Sigmoid colon (tissue), 7 donors: ENCODE data around the gene KCND3. TPM values are rescaled to one million over a fixed set of nuclear protein-coding genes. Genes with fewer than 3 reads are reported as not detected.

ENCODE experiments used
- DNase-seq: peaks from one replicate; pipeline ENCODE4 v3.0.0-alpha.2; 2019
- H3K27ac ChIP-seq, 4 donors: fragments of 200-600 bp; sonication (generic); one replicate each; pipeline ENCODE4 v1.5.1; 2016 to 2019; ENCODE audit warnings: mild to moderate bottlenecking in 1 of 4
- H3K27me3 ChIP-seq, 3 donors: fragments of 200-600 bp; sonication (generic); one replicate each; pipeline ENCODE4 v1.5.1; 2019; ENCODE audit warnings: mild to moderate bottlenecking in 1 of 3
- H3K36me3 ChIP-seq, 4 donors: fragments of 200-600 bp; sonication (generic); one replicate each; pipeline ENCODE4 v1.5.1; 2016 to 2019
- H3K4me1 ChIP-seq, 4 donors: fragments of 200-600 bp; sonication (generic); one replicate each; pipeline ENCODE4 v1.5.1; 2017 to 2019
- H3K4me3 ChIP-seq, 4 donors: fragments of 200-600 bp; sonication (generic); one replicate each; pipeline ENCODE4 v1.5.1; 2017 to 2019; ENCODE audit warnings: mild to moderate bottlenecking in 2 of 4, moderate library complexity in 1 of 4
- H3K9me3 ChIP-seq, 4 donors: fragments of 200-600 bp in 3 of 4; sonication (generic) in 3 of 4; one replicate each; pipeline versions ENCODE4 v1.5.1 to v1.6.1; 2013 to 2019
- CTCF ChIP-seq, 4 experiments: fragments of 450-650 bp in 3 of 4; fragments of 200-600 bp in 1 of 4; IDR thresholded peaks; one replicate each; pipeline ENCODE4 v1.5.1; 2016 to 2019; ENCODE audit warnings: antibody characterized with exemption in 4 of 4, mild to moderate bottlenecking in 3 of 4, moderate library complexity in 2 of 4
- EP300 ChIP-seq, 4 donors: sonication (generic); formaldehyde crosslinking; IDR thresholded peaks; one replicate each; pipeline ENCODE4 v1.6.1; 2017; ENCODE audit warnings: antibody characterized with exemption in 4 of 4
- POLR2A ChIP-seq, 2 donors: fragments of 450-650 bp; IDR thresholded peaks; one replicate each; pipeline ENCODE4 v1.6.1; 2016; ENCODE audit warnings: antibody characterized with exemption in 2 of 2, mild to moderate bottlenecking in 2 of 2, moderate library complexity in 2 of 2
- POLR2AphosphoS5 ChIP-seq, 4 donors: sonication (generic); formaldehyde crosslinking; IDR thresholded peaks; one replicate each; pipeline ENCODE4 v1.6.1; 2017; ENCODE audit warnings: antibody characterized with exemption in 4 of 4
- WGBS, 2 donors: extraction: QIAGEN DNeasy Blood & Tissue Kit; methylation state at CpG; one replicate each; pipeline ENCODE4 v1.1.7; 2013; 5-methylcytosine and 5-hydroxymethylcytosine counted together
- intact Hi-C: fragments of 100-400 bp; cut with DNase I; formaldehyde crosslinking; loops from one replicate; pipeline ENCODE4 v1.15.1; 2023
- polyA plus RNA-seq, 3 donors: library from polyadenylated mRNA; stranded (reverse); fragments of 200-250 nt; gene quantifications; one replicate each; pipeline ENCODE4 v1.2.3, GENCODE V29; 2013
- total RNA-seq, 4 donors: library from RNA; depleted of rRNA; stranded (reverse); fragments of >200 nt; gene quantifications; one replicate each; pipeline ENCODE4 v1.1.0, GENCODE V29; 2016
- donor health status: healthy with polysubstance abuse.
- donor health status: Bipolar disorder and iron deficiency.
- donor health status: healthy.

KCND3 gene
- total and polyA plus RNA-seq, 7 donors = 0.23 to 18.3 (median 5.9) TPM

GRCh38 chr1:111895017-111895416, 94.5 kb downstream of the KCND3 start:
- WGBS, 2 donors = 34 to 41% methylated on average over 2 of the region's 2 CpGs
- no peak overlapping the region for H3K4me3 ChIP-seq
- TF ChIP-seq POLR2AphosphoS5 (IDR thresholded peaks at IDR 0.05) = no peak
- TF ChIP-seq POLR2A (IDR thresholded peaks at IDR 0.05) = no peak
- TF ChIP-seq EP300 (IDR thresholded peaks at IDR 0.05) = no peak
- TF ChIP-seq CTCF (IDR thresholded peaks at IDR 0.05) = no peak
- no peaks in the 10 kb centered on the region for H3K9me3 ChIP-seq
- H3K36me3 ChIP-seq = no peaks in the 10 kb centered on the region
- no peak for DNase-seq
- intact Hi-C loops = no loop called here
- no peaks in the 10 kb centered on the region for H3K4me1 ChIP-seq
- H3K27ac ChIP-seq = no peak overlapping the region
- H3K27me3 ChIP-seq = no peaks in the 10 kb centered on the region

GRCh38 chr1:111894497-111894896, 95.0 kb downstream of the KCND3 start:
- intact Hi-C loops = no loop called here
- H3K27ac ChIP-seq = no peak overlapping the region
- H3K4me3 ChIP-seq = no peak overlapping the region
- H3K9me3 ChIP-seq = no peaks in the 10 kb centered on the region
- TF ChIP-seq CTCF (IDR thresholded peaks at IDR 0.05) = no peak
- no peak for TF ChIP-seq POLR2A (IDR thresholded peaks at IDR 0.05)
- no peak for TF ChIP-seq EP300 (IDR thresholded peaks at IDR 0.05)
- no peak for TF ChIP-seq POLR2AphosphoS5 (IDR thresholded peaks at IDR 0.05)
- DNase-seq = no peak
- 80 to 81% methylated on average over 6 of the region's 6 CpGs for WGBS, 2 donors
- H3K27me3 ChIP-seq = no peaks in the 10 kb centered on the region
- H3K4me1 ChIP-seq = no peaks in the 10 kb centered on the region
- H3K36me3 ChIP-seq = no peaks in the 10 kb centered on the region

- H3K36me3 ChIP-seq = no peaks in the 10 kb centered on the region
- intact Hi-C loops = no loop called here
- H3K4me1 ChIP-seq = no peaks in the 10 kb centered on the region
- H3K27ac ChIP-seq = no peak overlapping the region
- DNase-seq = no peak
- TF ChIP-seq EP300 (IDR thresholded peaks at IDR 0.05) (no peak), POLR2AphosphoS5 (IDR thresholded peaks at IDR 0.05) (no peak), POLR2A (IDR thresholded peaks at IDR 0.05) (no peak), CTCF (IDR thresholded peaks at IDR 0.05) (no peak)
- H3K9me3 ChIP-seq = no peaks in the 10 kb centered on the region
- H3K4me3 ChIP-seq = no peak overlapping the region
- 59 to 65% methylated on average over 3 of the region's 3 CpGs for WGBS, 2 donors
- H3K27me3 ChIP-seq = no peaks in the 10 kb centered on the region
Measured at GRCh38 chr1:111891566-111891965, 97.9 kb downstream of the KCND3 start.

GRCh38 chr1:111888740-111889376, 100.6 kb downstream of the KCND3 start:
- H3K27ac ChIP-seq = no peak overlapping the region
- WGBS, 2 donors = 62 to 63% methylated on average over 8 of the region's 8 CpGs

More at GRCh38 chr1:111888740-111889376, 100.6 kb downstream of the KCND3 start:
- Histone ChIP-seq H3K4me3 (no peak overlapping the region), H3K36me3 (no peaks in the 10 kb centered on the region), H3K4me1 (no peaks in the 10 kb centered on the region), H3K27me3 (no peaks in the 10 kb centered on the region), H3K9me3 (no peaks in the 10 kb centered on the region)
- DNase-seq = no peak
- no peak for TF ChIP-seq EP300 (IDR thresholded peaks at IDR 0.05)
- no peak for TF ChIP-seq CTCF (IDR thresholded peaks at IDR 0.05)
- no peak for TF ChIP-seq POLR2AphosphoS5 (IDR thresholded peaks at IDR 0.05)
- no peak for TF ChIP-seq POLR2A (IDR thresholded peaks at IDR 0.05)
- intact Hi-C loops = no loop called here
